Pancreas (tissue), 10 donors: ENCODE measurements around the gene PRR3. TPM values are rescaled to one million over a fixed set of nuclear protein-coding genes. Genes with fewer than 3 reads are reported as not detected.

Source experiments
- ATAC-seq, 4 donors: fragments of 200-7000 bp; cut with Tn5 transposase; one replicate each; pipeline versions ENCODE4 v1.8.0 to v1.9.1; 2020; ENCODE audit warnings: mild to moderate bottlenecking in 4 of 4, moderate library complexity in 4 of 4
- DNase-seq, 6 donors: peaks; one replicate each; pipeline ENCODE4 v3.0.0-alpha.2; 2020
- FAIRE-seq: peaks from 2 replicates; lab custom pipeline; 2012; peaks lifted over from hg19 to GRCh38; lab: Jason Lieb, UNC
- H3K27ac ChIP-seq, 4 donors: fragments of 200-600 bp; sonication (generic); 1 replicate in 3 of 4; 2 replicates in 1 of 4; pipeline versions ENCODE4 v1.5.0 to v1.8.0; 2020
- H3K27me3 ChIP-seq, 4 donors: fragments of 200-600 bp; one replicate each; pipeline ENCODE4 v1.8.0; 2021
- H3K36me3 ChIP-seq, 3 donors: fragments of 200-600 bp; sonication (generic) in 1 of 3; one replicate each; pipeline versions ENCODE4 v1.5.0 to v1.8.0; 2020 to 2021
- H3K4me1 ChIP-seq, 3 donors: fragments of 200-600 bp; one replicate each; pipeline ENCODE4 v1.8.0; 2021
- H3K4me3 ChIP-seq, 4 donors: fragments of 200-600 bp; sonication (generic) in 2 of 4; one replicate each; pipeline versions ENCODE4 v1.5.0 to v1.8.0; 2020 to 2021
- H3K9me3 ChIP-seq, 4 donors: fragments of 200-600 bp; one replicate each; pipeline ENCODE4 v1.8.0; 2021
- CTCF ChIP-seq, 4 donors: fragments of 200-600 bp; sonication (generic) in 3 of 4; IDR thresholded peaks; one replicate each; pipeline versions ENCODE4 v1.5.0 to v1.8.0; 2021; ENCODE audit warnings: antibody characterized with exemption in 4 of 4
- WGBS, 2 donors: extraction: QIAGEN DNeasy Blood & Tissue Kit; methylation state at CpG; one replicate each; pipeline ENCODE4 v1.1.7; 2013; 5-methylcytosine and 5-hydroxymethylcytosine counted together
- intact Hi-C, 3 donors: fragments of 100-400 bp; cut with DNase I; formaldehyde crosslinking; loops; one replicate each; pipeline versions ENCODE4 v1.11.1 to v1.14.2; 2022
- polyA plus RNA-seq, 2 donors: library from polyadenylated mRNA; stranded (reverse); fragments of 200-250 nt; gene quantifications; one replicate each; pipeline ENCODE4 v1.2.3, GENCODE V29; 2013
- total RNA-seq, 6 donors: library from RNA; stranded (reverse); fragmentation: NEBNext Ultra II Directional in 4 of 6; extraction: Animal tissue kit (Norgen Biotek cat#: 25700) in 4 of 6; gene quantifications; one replicate each; pipeline versions ENCODE4 v1.2.1 to v1.2.4, GENCODE V29; 2021 to 2023
- donor health status: healthy with polysubstance abuse.
- donor health status: DM: no; HTN: no; CAD: no; lungs with moderate emphysema.
- donor health status: DM: no; HTN: no; CAD: no.
- donor health status: control.
- donor health status: control.
- donor health status: Bipolar disorder and iron deficiency.
- donor health status: DM: yes; HTN: yes; CAD: no.
- donor health status: DM: no; HTN: no; CAD: no.
- donor health status: DM: no; HTN: no; CAD: no.
- donor health status: DM: yes; HTN: yes; CAD: no.

Gene PRR3
- total and polyA plus RNA-seq, 8 donors, result 2.2 to 8.7 (median 3.7) TPM

DNA sequence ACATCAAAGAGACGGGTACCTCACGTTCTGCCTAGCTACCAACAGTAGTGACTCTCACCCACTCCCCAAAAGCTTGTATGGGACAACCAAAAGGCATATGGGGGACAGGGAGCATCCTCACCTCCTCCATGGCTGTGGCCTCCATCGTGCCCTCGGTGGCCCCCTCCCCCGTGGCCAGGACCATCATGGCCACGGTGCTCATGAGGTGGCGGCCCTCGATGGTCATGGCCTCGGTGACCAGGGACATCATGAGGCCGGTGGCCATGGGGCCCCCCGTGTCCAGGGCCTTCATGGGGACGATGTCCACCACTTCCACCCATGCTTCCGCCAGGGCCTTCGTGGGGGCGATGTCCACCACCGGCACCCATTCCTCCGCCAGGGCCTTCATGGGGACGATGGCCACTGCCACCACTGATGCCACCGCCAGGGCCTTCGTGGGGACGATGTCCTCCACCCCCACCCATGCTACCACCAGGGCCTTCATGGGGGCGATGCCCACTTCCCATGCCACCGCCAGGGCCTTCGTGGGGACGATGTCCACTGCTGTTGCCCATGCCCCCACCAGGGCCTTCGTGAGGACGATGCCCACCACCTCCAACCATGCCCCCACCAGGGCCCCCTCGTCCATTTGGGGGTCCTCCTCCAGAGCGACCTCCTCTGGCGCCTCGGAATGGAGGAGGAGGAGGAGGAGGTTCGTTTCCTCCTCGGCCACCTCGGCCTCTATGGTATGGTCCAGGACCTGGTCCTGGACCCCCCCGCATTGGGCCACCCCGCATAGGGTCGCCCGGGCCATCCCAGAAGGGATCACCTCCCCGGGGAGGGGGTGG lies 44.9 kb downstream of the PRR3 start:
- WGBS, 2 donors, result 89 to 90% methylated on average over 39 of the region's 39 CpGs
- TF ChIP-seq CTCF (IDR thresholded peaks at IDR 0.05), result no peak
- no peak for FAIRE-seq
- peak in 1 of 6 donors; percentile 54 for DNase-seq
- H3K4me1 ChIP-seq, result no peaks in the 10 kb centered on the region
- intact Hi-C loops, result no loop called here
- H3K4me3 ChIP-seq, result no peak overlapping the region
- H3K27ac ChIP-seq, result no peak overlapping the region
- no peaks in the 10 kb centered on the region for H3K27me3 ChIP-seq
- H3K36me3 ChIP-seq, result peaks cover 42 to 62% (median 61%) of the 10 kb centered on the region in 3 donors
- no peak for ATAC-seq
- H3K9me3 ChIP-seq, result no peaks in the 10 kb centered on the region

GRCh38 chr6:30603961-30604360 lies 46.9 kb downstream of the PRR3 start:
- ATAC-seq, result no peak
- FAIRE-seq, result no peak
- no peak overlapping the region for H3K4me3 ChIP-seq
- no peak overlapping the region for H3K27ac ChIP-seq
- H3K27me3 ChIP-seq, result no peaks in the 10 kb centered on the region
- 86 to 87% methylated on average over 13 of the region's 13 CpGs for WGBS, 2 donors
- H3K36me3 ChIP-seq, result peaks cover 42 to 81% (median 63%) of the 10 kb centered on the region in 3 donors
- no peak for TF ChIP-seq CTCF (IDR thresholded peaks at IDR 0.05)
- peak in 1 of 6 donors; percentile 18 for DNase-seq
- intact Hi-C loops, result no loop called here
- no peaks in the 10 kb centered on the region for H3K4me1 ChIP-seq
- no peaks in the 10 kb centered on the region for H3K9me3 ChIP-seq

DNA sequence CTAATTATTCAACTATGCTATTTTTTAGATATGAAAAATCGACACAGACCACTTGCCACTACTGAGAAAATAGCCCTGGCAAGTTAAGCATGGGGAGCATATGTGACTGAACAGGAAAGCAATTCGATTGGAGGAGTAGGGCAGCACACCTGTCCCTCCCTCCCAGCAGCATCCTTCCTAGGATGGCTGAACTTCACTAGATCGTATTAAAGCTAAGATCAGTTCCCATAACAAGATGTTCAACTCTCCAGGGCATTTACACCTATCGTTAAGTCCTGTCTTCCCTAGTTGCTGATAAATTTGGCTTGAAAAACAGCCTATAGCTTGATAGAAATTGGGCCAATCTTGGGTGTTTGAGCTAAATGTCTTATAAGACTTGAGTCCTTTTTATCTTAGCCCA lies 53.0 kb downstream of the PRR3 start:
- Histone ChIP-seq H3K27me3 (no peaks in the 10 kb centered on the region), H3K4me1 (peaks cover 18 to 38% (median 32%) of the 10 kb centered on the region in 3 donors), H3K9me3 (no peaks in the 10 kb centered on the region), H3K36me3 (peaks cover 14 to 47% (median 16%) of the 10 kb centered on the region in 3 donors), H3K4me3 (no peak overlapping the region), H3K27ac (no peak overlapping the region)
- FAIRE-seq (no peak), DNase-seq (no peak), ATAC-seq (no peak)
- intact Hi-C loops, result no loop called here
- WGBS, 2 donors, result 52 to 60% methylated on average over 4 of the region's 4 CpGs
- no peak for TF ChIP-seq CTCF (IDR thresholded peaks at IDR 0.05)

DNA sequence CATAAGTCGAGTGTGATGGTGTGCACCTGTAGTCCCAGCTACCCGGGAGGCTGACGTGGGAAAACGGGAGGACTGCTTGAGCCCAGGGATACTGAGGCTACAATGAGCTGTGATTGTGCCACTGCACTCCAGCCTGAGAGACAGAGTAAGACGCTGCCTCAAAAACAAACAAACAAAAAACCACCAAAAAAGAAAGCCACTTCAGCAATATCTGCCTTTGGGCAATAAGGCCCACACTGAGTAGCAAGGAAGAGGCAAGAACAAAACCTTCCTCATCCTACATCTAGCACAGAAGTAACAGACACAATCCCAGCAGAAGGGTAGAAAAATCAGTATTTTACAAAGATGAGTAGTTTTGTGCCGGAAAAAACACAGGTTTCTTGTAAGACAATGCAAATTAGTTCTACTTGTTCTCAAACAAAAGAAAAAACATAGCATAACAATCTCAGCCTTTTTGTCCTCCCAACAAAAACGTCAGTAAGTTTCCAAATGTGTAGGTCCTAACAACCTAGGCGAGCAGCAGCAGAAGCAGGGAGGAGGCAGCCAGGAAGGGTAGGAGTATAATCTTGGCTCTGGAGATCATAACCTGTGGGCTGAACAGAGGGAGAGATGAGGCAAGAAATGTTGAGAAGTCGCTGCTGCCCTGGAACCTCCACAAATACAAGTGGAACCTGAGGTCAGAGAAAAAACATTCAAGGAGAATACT lies 54.2 kb downstream of the PRR3 start:
- 44 to 46% methylated on average over 9 of the region's 9 CpGs for WGBS, 2 donors
- peaks cover 18 to 38% (median 32%) of the 10 kb centered on the region in 3 donors for H3K4me1 ChIP-seq
- ATAC-seq, result no peak
- FAIRE-seq, result no peak
- DNase-seq, result no peak
- intact Hi-C loops, result no loop called here
- no peaks in the 10 kb centered on the region for H3K27me3 ChIP-seq
- H3K36me3 ChIP-seq, result peaks cover 6 to 38% (median 7%) of the 10 kb centered on the region in 3 donors
- no peaks in the 10 kb centered on the region for H3K9me3 ChIP-seq
- no peak overlapping the region for H3K27ac ChIP-seq
- TF ChIP-seq CTCF (IDR thresholded peaks at IDR 0.05), result no peak
- no peak overlapping the region for H3K4me3 ChIP-seq
